Type B pancreatic cell (in vitro differentiated cells): ENCODE results near the gene CSNK1D. TPM values are rescaled to one million over a fixed set of nuclear protein-coding genes. Genes with fewer than 3 reads are reported as not detected.
"Not testable (repeated sequence)": the region's sequence is repeated elsewhere in the genome, so short reads cannot be mapped to it uniquely, and the experiment has no call there.

ENCODE experiments used
- DNase-seq: peaks from one replicate; pipeline ENCODE4 v3.0.0; 2021; ENCODE audit warnings: mixed read lengths; ENCODE audit not compliant: unreplicated experiment; ENCODE audit errors: extremely low spot score
- H3K27ac Mint-ChIP-seq: 2 replicates; pipeline ENCODE4 v1.8.0; 2021; ENCODE audit warnings: mild to moderate bottlenecking, mixed read lengths
- H3K27me3 Mint-ChIP-seq: 2 replicates; pipeline ENCODE4 v1.8.0; 2021; ENCODE audit warnings: mixed read lengths
- H3K36me3 Mint-ChIP-seq: 2 replicates; pipeline ENCODE4 v1.8.0; 2021; ENCODE audit warnings: mixed read lengths
- H3K4me1 Mint-ChIP-seq: one replicate; pipeline ENCODE4 v1.8.0; 2021; ENCODE audit warnings: mixed read lengths; ENCODE audit not compliant: unreplicated experiment
- H3K4me3 Mint-ChIP-seq: 2 replicates; pipeline ENCODE4 v1.8.0; 2021; ENCODE audit warnings: mild to moderate bottlenecking, mixed read lengths
- H3K9me3 Mint-ChIP-seq: 2 replicates; pipeline ENCODE4 v1.8.0; 2021; ENCODE audit warnings: mixed read lengths
- total RNA-seq: library from RNA; stranded (reverse); gene quantifications from 2 replicates; pipeline ENCODE4 v1.2.1, GENCODE V29; 2021; ENCODE audit warnings: low replicate concordance
- TF ChIP-seq, protein P1 (sequence below): fragments of 200-600 bp; sonication (generic); conservative IDR thresholded peaks from 2 replicates; pipeline ENCODE4 v1.5.0; 2021; ENCODE audit warnings: antibody characterized with exemption, mild to moderate bottlenecking

The CSNK1D gene
- total RNA-seq, 1 donor from 2014 or later: 176 TPM

GRCh38 chr17:82215095-82215971, 58.2 kb downstream of the CSNK1D start:
- no peak for DNase-seq
- Mint-ChIP-seq H3K27me3 (no peaks in the 10 kb centered on the region), H3K27ac (peak overlapping the region; percentile 39), H3K9me3 (no peaks in the 10 kb centered on the region), H3K4me1 (no peaks in the 10 kb centered on the region), H3K36me3 (no peaks in the 10 kb centered on the region), H3K4me3 (no peak overlapping the region)
- TF ChIP-seq, protein P1, sequence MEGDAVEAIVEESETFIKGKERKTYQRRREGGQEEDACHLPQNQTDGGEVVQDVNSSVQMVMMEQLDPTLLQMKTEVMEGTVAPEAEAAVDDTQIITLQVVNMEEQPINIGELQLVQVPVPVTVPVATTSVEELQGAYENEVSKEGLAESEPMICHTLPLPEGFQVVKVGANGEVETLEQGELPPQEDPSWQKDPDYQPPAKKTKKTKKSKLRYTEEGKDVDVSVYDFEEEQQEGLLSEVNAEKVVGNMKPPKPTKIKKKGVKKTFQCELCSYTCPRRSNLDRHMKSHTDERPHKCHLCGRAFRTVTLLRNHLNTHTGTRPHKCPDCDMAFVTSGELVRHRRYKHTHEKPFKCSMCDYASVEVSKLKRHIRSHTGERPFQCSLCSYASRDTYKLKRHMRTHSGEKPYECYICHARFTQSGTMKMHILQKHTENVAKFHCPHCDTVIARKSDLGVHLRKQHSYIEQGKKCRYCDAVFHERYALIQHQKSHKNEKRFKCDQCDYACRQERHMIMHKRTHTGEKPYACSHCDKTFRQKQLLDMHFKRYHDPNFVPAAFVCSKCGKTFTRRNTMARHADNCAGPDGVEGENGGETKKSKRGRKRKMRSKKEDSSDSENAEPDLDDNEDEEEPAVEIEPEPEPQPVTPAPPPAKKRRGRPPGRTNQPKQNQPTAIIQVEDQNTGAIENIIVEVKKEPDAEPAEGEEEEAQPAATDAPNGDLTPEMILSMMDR: no peak

GRCh38 chr17:82214012-82214628, 59.4 kb downstream of the CSNK1D start:
- H3K4me1 Mint-ChIP-seq: no peaks in the 10 kb centered on the region
- H3K9me3 Mint-ChIP-seq: no peaks in the 10 kb centered on the region
- H3K27me3 Mint-ChIP-seq: no peaks in the 10 kb centered on the region
- TF ChIP-seq, protein P1: no peak
- H3K4me3 Mint-ChIP-seq: peak overlapping the region; percentile 69
- H3K27ac Mint-ChIP-seq: no peak overlapping the region
- H3K36me3 Mint-ChIP-seq: no peaks in the 10 kb centered on the region
- DNase-seq: no peak

- Mint-ChIP-seq H3K36me3 (no peaks in the 10 kb centered on the region), H3K4me3 (peak overlapping the region; percentile 84), H3K4me1 (no peaks in the 10 kb centered on the region), H3K27ac (peak overlapping the region; percentile 58), H3K27me3 (no peaks in the 10 kb centered on the region), H3K9me3 (no peaks in the 10 kb centered on the region)
- no peak for DNase-seq
- TF ChIP-seq, protein P1: no peak
These were observed 60.1 kb downstream of the CSNK1D start for GRCh38 chr17:82213251-82214011.

- DNase-seq: peak; percentile 89
- peak within 1 kb of the TSS; percentile 58 for H3K27ac Mint-ChIP-seq
These were observed 60.9 kb downstream of the CSNK1D start, which contains the start of gene CCDC57 for GRCh38 chr17:82212331-82213250. Gene CCDC57, minus strand, starts transcription at chr17:82212842. Its CDS starts 10,898 bp downstream, at chr17:82201944.

GRCh38 chr17:82210655-82211054, 62.8 kb downstream of the CSNK1D start:
- not testable (repeated sequence) for H3K27ac Mint-ChIP-seq, H3K36me3 Mint-ChIP-seq, H3K9me3 Mint-ChIP-seq, H3K4me3 Mint-ChIP-seq, H3K27me3 Mint-ChIP-seq, H3K4me1 Mint-ChIP-seq, DNase-seq

More at GRCh38 chr17:82212331-82213250, 60.9 kb downstream of the CSNK1D start, which contains the start of gene CCDC57:
- no peaks in the 10 kb centered on the region for H3K36me3 Mint-ChIP-seq
- TF ChIP-seq, protein P1: no peak
- H3K4me3 Mint-ChIP-seq: peak within 1 kb of the TSS; percentile 84
- H3K4me1 Mint-ChIP-seq: no peaks in the 10 kb centered on the region
- no peaks in the 10 kb centered on the region for H3K9me3 Mint-ChIP-seq
- H3K27me3 Mint-ChIP-seq: no peaks in the 10 kb centered on the region
